Measurements from ENCODE around the gene IMPA2. TPM values are rescaled to one million over a fixed set of nuclear protein-coding genes. Genes with fewer than 3 reads are reported as not detected.

The IMPA2 gene
- total RNA-seq, 6 experiments from 2014 or later, result 1.2 to 2.5 (median 1.5) TPM

GRCh38 chr18:12044591-12044990 lies 63.3 kb downstream of the IMPA2 start:
- no peak overlapping the region for H3K27ac Mint-ChIP-seq
- TF ChIP-seq CTCF (IDR thresholded peaks at IDR 0.05), result no peak
- peaks cover 5% of the 10 kb centered on the region for H3K27me3 Mint-ChIP-seq (ENCODE audit: insufficient read depth)
- no peaks in the 10 kb centered on the region for H3K36me3 Mint-ChIP-seq (ENCODE audit: low read depth)
- no peak for DNase-seq
- no peaks in the 10 kb centered on the region for H3K9me3 Mint-ChIP-seq
- H3K4me1 Mint-ChIP-seq (ENCODE audit: low read depth), result peaks cover 28% of the 10 kb centered on the region
- H3K4me3 Mint-ChIP-seq, result no peak overlapping the region

GRCh38 chr18:12046046-12046750 lies 64.9 kb downstream of the IMPA2 start:
- no peak for TF ChIP-seq CTCF (IDR thresholded peaks at IDR 0.05)
- Mint-ChIP-seq H3K36me3 (ENCODE audit: low read depth) (no peaks in the 10 kb centered on the region), H3K27me3 (ENCODE audit: insufficient read depth) (peaks cover 10% of the 10 kb centered on the region), H3K4me3 (no peak overlapping the region), H3K27ac (no peak overlapping the region), H3K9me3 (no peaks in the 10 kb centered on the region), H3K4me1 (ENCODE audit: low read depth) (peaks cover 22% of the 10 kb centered on the region)
- DNase-seq, result no peak

DNA sequence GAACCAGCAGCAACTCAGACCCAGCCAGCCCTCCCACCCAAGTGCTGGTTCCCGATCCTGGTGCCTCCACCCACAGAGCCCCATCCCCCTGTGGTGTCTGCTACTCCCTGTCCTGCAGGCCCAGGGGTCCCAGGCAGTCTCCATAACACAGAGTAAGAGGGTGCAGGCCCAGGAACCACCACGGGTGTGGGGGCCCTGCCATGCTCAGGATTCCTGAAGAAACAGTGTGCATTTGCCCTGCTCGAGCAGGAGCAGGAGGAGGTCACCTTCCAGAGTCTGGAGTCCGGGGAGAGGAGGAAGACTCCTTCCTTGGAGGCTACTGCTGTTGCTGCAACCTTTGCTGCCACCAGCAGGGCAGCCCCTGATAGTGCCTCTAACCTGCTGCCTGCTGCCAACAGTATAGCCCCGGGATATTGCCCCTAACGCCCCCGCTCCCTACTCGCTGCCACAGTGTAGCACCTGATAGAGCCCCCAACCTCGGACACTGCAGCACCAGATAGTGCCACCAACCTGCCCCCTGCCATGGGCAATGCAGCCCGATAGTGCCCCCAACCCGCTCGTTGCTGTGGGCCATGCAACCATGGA lies 65.5 kb downstream of the IMPA2 start:
- Mint-ChIP-seq H3K27ac (no peak overlapping the region), H3K36me3 (ENCODE audit: low read depth) (no peaks in the 10 kb centered on the region), H3K4me1 (ENCODE audit: low read depth) (peaks cover 15% of the 10 kb centered on the region), H3K27me3 (ENCODE audit: insufficient read depth) (peaks cover 10% of the 10 kb centered on the region), H3K9me3 (no peaks in the 10 kb centered on the region), H3K4me3 (no peak overlapping the region)
- no peak for DNase-seq
- TF ChIP-seq CTCF (IDR thresholded peaks at IDR 0.05), result peak; percentile 14; the same call in 1 of the 2 replicates

GRCh38 chr18:12048010-12048826 lies 66.9 kb downstream of the IMPA2 start:
- Mint-ChIP-seq H3K27ac (0 out of 2 replicates have a peak overlapping the region, but pooled peaks have one; percentile 23), H3K4me3 (no peak overlapping the region), H3K4me1 (ENCODE audit: low read depth) (peaks cover 9% of the 10 kb centered on the region), H3K9me3 (no peaks in the 10 kb centered on the region), H3K36me3 (ENCODE audit: low read depth) (no peaks in the 10 kb centered on the region), H3K27me3 (ENCODE audit: insufficient read depth) (peaks cover 16% of the 10 kb centered on the region)
- no peak for DNase-seq
- no peak; the same call in 1 of the 2 replicates for TF ChIP-seq CTCF (IDR thresholded peaks at IDR 0.05)

- Mint-ChIP-seq H3K27ac (0 out of 2 replicates have a peak overlapping the region, but pooled peaks have one; percentile 23), H3K4me3 (no peak overlapping the region)
These were observed 67.5 kb downstream of the IMPA2 start for GRCh38 chr18:12048827-12049175.

More at GRCh38 chr18:12048827-12049175, 67.5 kb downstream of the IMPA2 start:
- peak; percentile 2 for DNase-seq
- no peak for TF ChIP-seq CTCF (IDR thresholded peaks at IDR 0.05)
- Mint-ChIP-seq H3K4me1 (ENCODE audit: low read depth) (peaks cover 9% of the 10 kb centered on the region), H3K36me3 (ENCODE audit: low read depth) (no peaks in the 10 kb centered on the region), H3K9me3 (no peaks in the 10 kb centered on the region), H3K27me3 (ENCODE audit: insufficient read depth) (peaks cover 13% of the 10 kb centered on the region)
